ENCODE results near the gene MIA. TPM values are rescaled to one million over a fixed set of nuclear protein-coding genes. Genes with fewer than 3 reads are reported as not detected.
"Not testable (repeated sequence)": the region's sequence is repeated elsewhere in the genome, so short reads cannot be mapped to it uniquely, and the experiment has no call there.

MIA gene
- total and polyA plus RNA-seq, 9 of the 15 experiments (the other 6 are each of a cell fraction or from before 2014, with no cell fraction given): 0.21 TPM; not detected in 8

GRCh38 chr19:40810649-40811408 lies 35.5 kb downstream of the MIA start (continued):
- TF ChIP-seq VEZF1 (CRISPR knock-in tag; IDR thresholded peaks at IDR 0.05): peak; percentile 43; the same call in 1 of the 2 replicates
- peak; percentile 13 for TF ChIP-seq KDM5B (IDR thresholded peaks at IDR 0.05; ENCODE audit: insufficient replicate concordance, low read depth, low read length)
- TF ChIP-seq HNRNPLL (IDR thresholded peaks at IDR 0.05; ENCODE audit: low read depth, low read length, poor library complexity, severe bottlenecking): peak; percentile 57
- peak; percentile 86 for TF ChIP-seq PRDM10 (IDR thresholded peaks at IDR 0.05; ENCODE audit: partially characterized antibody)
- TF ChIP-seq ATF7 (IDR thresholded peaks at IDR 0.05): peak; percentile 40; the same call in 1 of the 2 replicates
- peak; percentile 53 for TF ChIP-seq SUPT5H (IDR thresholded peaks at IDR 0.05)
- 0 out of 2 replicates have a peak, but pooled peaks have one; percentile 31 for TF ChIP-seq ZNF395 (CRISPR knock-in tag; IDR thresholded peaks at IDR 0.05)
- 0 out of 2 replicates have a peak, but pooled peaks have one; percentile 25 for TF ChIP-seq MYNN (IDR thresholded peaks at IDR 0.05)
- not testable (repeated sequence) for TF ChIP-seq MYNN (CRISPR knock-in tag; IDR thresholded peaks at IDR 0.05)
- TF ChIP-seq MNT (conservative IDR thresholded peaks at IDR 0.05): peak in 1 of 2 experiments; percentile 59; a peak in 1 of 4 replicates
- 0 out of 4 replicates have a peak, but pooled peaks of 1 of the 2 experiments have one; percentile 33 for TF ChIP-seq TEAD1 (CRISPR knock-in tag; IDR thresholded peaks at IDR 0.05)
- peak; percentile 41 for TF ChIP-seq POLR2B (IDR thresholded peaks at IDR 0.05; ENCODE audit: low read depth, partially characterized antibody)
- peak; percentile 54; the same call in 1 of the 2 replicates for TF ChIP-seq POLR2A (conservative IDR thresholded peaks at IDR 0.05)
- TF ChIP-seq ESRRA (IDR thresholded peaks at IDR 0.05; ENCODE audit: borderline replicate concordance, low read depth): peak; percentile 17; the same call in 1 of the 2 replicates
- TF ChIP-seq PHF20 (IDR thresholded peaks at IDR 0.05; ENCODE audit: partially characterized antibody): peak; percentile 50
- TF ChIP-seq POLR2AphosphoS5 (IDR thresholded peaks at IDR 0.05; ENCODE audit: control insufficient read depth, insufficient read depth, low read depth, low read length): 0 out of 2 replicates have a peak, but pooled peaks have one; percentile 30

Data from K562 (cell line).